ENCODE data around the gene OMG.
"Not testable (repeated sequence)": the region's sequence is repeated elsewhere in the genome, so short reads cannot be mapped to it uniquely, and the experiment has no call there.

Gene OMG

GRCh38 chr17:31297090-31297489 is at the start of gene OMG:
OMG (minus strand) TSS chr17:31297239; CDS start chr17:31296331, 908 bp downstream.
- no peak for DNase-seq

GRCh38 chr17:31345191-31345747 is 48.2 kb upstream of the OMG start:
- DNase-seq: not testable (repeated sequence)

- DNase-seq: no peak
These were observed 43.0 kb upstream of the OMG start for GRCh38 chr17:31339906-31340661.

- DNase-seq: no peak
These were observed 32.2 kb upstream of the OMG start for GRCh38 chr17:31329221-31329620.

GRCh38 chr17:31328160-31328535 is 31.1 kb upstream of the OMG start:
- DNase-seq: no peak

DNA sequence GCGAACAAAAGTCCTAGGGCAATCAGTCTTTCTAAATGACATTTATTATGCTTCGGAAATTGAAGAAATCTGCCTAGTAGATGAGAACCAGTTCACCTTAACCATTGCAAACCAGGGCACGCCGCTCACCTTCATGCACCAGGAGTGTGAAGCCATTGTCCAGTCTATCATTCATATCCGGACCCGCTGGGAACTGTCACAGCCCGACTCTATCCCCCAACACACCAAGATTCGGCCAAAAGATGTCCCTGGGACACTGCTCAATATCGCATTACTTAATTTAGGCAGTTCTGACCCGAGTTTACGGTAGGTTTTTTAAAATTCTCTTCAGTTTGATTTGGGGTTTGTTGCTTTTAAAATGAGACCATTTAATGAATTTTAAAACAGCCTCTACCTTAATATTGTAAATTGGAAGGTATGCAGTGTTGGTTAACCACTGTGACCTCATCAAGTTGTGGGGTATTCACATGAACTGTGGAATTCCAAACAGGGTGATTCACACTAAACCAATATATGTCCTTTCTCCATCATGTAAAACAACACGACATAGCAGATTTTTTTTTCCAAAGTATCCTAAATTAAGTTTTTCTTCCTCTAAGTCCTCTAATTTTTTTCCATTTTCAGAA is 30.6 kb upstream of the OMG start:
- no peak for DNase-seq

GRCh38 chr17:31323551-31323950 is 26.5 kb upstream of the OMG start:
- DNase-seq: no peak

- peak; percentile 37 to 67 for DNase-seq
These were observed 24.9 kb upstream of the OMG start for GRCh38 chr17:31321966-31322365.

DNA sequence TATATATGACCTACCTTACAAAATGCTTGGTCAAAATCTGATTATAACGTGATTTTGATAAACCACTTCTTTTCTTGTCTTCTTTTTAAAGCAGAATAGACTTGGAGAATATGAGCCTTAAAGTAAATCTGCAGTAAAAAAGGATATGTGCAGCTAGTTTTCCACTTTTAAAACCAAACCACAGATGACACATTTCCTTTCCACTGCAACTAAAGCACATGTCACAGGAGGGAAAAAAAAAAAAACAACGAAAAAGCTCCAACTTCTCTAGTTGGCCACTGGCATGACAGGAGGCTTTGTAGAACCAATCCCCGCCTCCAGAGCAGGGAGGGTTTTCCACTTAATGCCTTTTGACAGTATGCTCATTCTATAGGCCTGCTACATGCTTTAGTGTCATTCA is 24.4 kb upstream of the OMG start, which contains the start of gene EVI2A:
Gene EVI2A (minus strand): TSS at position 142 of the 400 bp plus-strand sequence. CDS start 2,609 bp downstream, outside the sequence.
- DNase-seq: peak; percentile 89 to 93

- peak in 1 of 2 donors; percentile 43 for DNase-seq
These were observed 23.8 kb upstream of the OMG start for GRCh38 chr17:31320791-31321190.

DNA sequence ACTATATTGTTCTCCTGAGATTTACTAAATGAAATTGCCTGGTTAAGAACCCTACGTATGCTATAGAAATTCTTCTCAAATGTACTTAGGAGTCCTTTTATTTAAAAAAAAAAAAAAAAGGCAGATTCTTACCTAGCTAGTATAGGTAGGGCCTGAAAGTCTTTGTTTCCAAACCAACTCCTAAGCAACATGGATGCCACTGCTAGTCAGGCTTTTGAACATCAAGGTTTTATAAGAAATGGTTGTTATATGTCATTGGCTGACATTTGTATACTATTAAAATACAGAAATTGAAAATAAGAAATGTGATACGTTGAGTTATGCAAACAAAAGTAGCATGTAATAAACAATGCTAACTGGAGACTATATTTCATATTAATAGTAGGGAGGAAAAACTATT is 23.2 kb upstream of the OMG start:
- peak in 1 of 2 donors; percentile 59 for DNase-seq

DNA sequence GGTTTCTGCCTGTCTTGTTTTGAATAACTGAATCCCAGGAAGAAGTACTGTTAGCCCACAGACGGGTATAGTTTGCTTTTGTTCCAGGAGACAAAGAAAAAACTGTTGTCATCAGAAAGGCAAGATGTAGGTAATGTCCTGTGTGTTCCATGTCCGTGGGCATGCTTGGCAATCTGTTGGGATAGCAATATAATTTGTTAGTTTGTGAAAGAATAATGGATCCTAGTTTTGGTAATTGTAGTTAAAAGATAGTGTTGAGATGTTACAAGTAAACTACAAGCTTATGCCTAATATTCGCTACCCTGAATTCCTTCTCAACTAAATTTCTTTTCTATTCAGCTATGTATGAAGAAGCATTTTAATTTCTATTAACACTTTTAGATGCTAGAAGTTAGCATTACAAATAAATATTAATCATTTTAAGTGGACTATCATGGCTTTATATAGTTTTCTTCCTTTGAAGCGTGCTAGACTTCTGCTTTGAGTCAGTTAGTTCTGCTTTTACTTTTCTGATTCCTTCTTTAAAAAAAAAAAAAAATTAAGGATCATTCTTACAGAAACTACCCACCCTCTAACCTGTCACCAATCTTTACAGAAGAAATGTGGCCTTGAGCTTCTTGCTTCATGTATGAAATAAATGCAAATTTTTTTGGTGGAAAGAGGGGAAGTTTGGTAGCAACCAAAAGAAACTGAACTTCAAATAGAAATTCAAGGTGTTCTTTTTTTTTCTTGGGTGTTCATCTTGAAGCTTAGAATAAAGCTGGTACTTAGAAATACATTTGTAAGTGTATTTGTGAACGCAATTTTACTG is 22.0 kb upstream of the OMG start:
- peak in 1 of 2 donors; percentile 67 for DNase-seq

DNA sequence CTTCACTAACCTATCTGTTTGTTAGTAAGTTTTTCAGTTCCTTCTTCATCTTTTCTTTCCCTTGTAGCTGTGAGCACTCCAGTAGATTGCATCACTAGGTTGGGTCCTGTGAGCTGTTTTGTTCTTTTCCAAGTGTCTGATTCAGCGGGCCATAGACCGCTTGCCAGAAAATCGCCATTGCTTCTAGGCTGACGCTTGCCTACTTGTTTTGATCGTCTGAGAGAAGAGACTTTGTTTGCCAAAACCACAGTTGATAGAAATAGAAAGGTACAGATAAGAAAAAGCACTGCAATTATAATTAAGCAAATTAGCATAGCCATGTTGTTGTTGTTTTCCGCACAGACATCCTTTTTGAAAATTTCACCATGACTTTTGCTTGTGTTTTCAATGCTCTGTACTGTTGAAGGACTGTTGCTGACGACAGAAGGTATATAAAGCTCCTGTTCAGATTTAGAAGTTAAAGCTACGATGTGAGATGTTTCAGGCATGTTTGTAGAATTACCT is 21.3 kb upstream of the OMG start:
- peak; percentile 67 to 74 for DNase-seq

DNA sequence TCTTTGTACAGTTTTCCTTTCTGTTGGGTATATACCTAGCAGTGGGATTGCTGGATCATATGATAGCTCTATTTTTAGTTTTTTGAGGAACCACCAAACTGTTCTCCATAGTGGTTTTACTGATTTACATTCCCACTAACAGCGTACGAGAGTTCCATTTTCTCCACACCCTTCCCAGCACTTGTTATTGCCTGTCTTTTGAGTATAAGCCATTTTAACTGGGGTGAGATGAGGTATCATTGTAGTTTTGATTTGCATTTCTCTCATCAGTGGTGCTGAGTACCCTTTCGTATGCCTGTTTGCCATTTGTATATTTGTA is 17.7 kb upstream of the OMG start:
- DNase-seq: no peak

DNA sequence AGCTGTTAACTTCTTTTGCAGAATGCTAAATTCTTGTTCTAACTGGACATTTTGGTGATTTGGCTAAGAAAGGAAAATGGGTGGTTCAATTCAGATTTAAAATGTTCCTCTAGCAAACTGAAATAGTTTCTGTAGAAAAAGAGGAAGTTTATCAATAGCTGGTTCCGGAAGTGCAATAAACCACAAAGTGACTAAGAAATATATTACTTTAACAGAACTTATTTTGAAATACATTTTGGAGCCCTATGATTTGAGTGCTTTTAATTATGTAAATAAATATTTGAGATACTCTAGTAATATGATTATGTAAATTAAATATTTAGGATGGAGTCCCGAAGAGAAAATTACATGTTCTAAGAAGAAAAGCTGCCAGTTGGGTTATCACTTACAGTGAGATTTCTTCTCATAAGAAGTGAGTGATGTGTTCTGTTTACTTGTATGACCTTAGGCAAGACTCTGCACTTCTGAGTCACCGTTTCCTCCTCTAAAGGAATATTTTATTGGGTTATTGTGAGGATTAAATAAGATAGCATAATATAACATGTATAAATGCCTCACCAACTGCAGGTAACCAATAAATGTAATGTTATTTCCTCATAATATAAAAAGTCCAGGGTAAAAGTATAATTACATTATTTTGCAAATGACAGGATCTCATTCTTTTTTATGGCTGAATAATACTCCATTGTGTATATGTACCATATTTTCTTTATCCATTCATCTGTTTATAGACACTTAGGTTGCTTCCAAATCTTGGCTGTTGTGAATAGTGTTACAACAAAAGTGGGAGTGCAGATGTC is 17.1 kb upstream of the OMG start, which contains the start of gene EVI2B:
Gene EVI2B (minus strand): TSS at position 73 of the 800 bp plus-strand sequence. CDS start 8,445 bp downstream, outside the sequence.
- DNase-seq: peak in 1 of 2 donors; percentile 65

- DNase-seq: peak; percentile 48 to 58
These were observed 15.2 kb upstream of the OMG start for GRCh38 chr17:31312223-31312622.

- DNase-seq: peak in 1 of 2 donors; percentile 26
These were observed 14.5 kb upstream of the OMG start for GRCh38 chr17:31311526-31311925.

DNA sequence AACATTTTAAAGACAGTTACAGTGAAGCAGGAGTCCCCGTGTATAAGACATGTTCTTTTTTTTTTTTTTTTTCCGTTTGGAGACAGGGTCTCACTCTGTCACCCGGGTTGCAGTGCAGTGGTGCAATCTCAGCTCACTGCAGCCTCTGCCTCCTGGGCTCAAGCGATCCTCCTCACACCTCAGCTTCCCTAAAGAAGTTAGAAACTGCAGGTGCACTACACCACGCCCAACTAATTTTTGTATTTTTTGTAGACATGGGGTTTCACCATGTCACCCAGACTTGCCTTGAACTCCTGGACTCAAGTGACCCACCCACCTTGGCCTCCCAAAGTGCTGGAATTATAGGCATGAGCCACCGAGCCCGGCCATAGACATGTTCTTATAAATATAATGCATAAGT is 13.8 kb upstream of the OMG start:
- peak in 1 of 2 donors; percentile 36 for DNase-seq

DNA sequence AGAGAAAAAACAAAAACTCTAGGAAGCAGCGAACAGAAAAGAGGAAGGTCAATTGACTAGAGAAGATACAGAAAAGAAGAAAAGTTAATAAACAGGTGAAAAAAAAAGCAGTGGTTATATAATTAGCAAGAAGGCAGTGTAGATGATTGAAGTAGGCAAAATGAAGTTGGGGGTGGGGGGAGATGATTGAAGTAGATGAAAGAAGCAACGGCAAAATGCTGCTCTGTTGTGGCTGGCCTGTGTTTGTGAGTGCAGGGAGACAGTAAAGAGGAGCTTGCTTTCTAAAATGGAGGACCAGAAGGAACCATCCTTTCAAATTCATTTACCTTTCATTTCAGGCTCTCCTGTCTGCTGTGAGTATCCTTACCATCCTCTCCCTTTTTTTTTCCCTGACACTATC is 13.2 kb upstream of the OMG start:
- peak; percentile 76 to 83 for DNase-seq

- peak in 1 of 2 donors; percentile 66 for DNase-seq
These were observed 12.5 kb upstream of the OMG start for GRCh38 chr17:31309556-31309955.

DNA sequence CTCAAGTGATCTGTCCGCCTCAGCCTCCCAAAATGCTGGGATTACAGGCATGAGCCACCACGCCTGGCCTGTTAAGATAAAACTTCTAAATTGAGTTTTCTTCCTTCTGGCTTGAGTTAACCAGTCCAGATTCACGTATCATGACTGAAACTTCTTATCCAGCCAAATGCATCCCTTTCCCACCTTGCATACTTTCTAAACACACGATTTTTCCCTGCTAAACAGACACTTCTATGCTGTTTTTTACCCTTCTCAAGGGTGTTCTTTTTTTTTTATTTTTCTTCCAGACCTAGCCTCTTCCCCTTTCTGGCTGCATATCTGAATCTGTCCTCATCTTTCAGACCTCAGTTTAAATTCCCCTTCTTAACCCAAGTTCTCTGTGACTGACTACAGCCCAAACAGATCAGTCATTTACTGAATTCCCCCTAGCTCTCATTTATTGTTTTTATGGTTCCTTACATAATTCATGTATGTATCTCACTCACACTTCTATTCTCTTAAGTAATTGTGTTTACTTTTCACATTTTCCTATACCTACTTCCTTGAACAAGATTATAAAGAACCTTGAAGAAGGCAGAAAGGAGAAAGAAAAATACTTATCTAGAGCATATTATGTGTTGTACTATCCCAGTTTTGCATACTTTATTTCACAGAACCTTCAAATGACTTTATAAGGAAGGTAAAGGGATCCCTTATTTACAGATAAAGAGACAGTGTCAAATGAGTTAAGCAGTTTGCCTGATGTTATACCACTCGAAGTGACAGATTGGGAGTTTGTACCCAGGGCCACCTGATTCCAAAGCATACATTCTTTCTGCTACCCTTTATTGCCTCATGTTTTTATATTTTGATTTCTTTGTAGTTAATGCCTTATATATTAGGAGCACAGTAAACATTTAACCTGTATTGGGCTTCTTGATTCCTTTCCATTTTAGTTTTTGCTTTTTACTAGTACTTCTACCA is 11.6 kb upstream of the OMG start:
- peak in 1 of 2 donors; percentile 42 for DNase-seq
